Fibroblast of lung (primary cell): Measurements from ENCODE around the gene TECR. TPM values are rescaled to one million over a fixed set of nuclear protein-coding genes. Genes with fewer than 3 reads are reported as not detected.
"Not testable (repeated sequence)": the region's sequence is repeated elsewhere in the genome, so short reads cannot be mapped to it uniquely, and the experiment has no call there.

Experiments used
- DNase-seq, 2 donors: peaks; one replicate each; pipeline versions ENCODE4 v3.0.0 to v3.0.0-alpha.2; 2010; ENCODE audit warnings: low read depth in 2 of 2
- H2AFZ ChIP-seq: 2 replicates; pipeline ENCODE4 v1.5.1; 2012; ENCODE audit warnings: low read length, control low read depth, inconsistent platforms
- H3K27ac ChIP-seq: 2 replicates; pipeline ENCODE4 v1.5.1; 2011; ENCODE audit warnings: low read length, control low read depth; ENCODE audit not compliant: insufficient read depth
- H3K27me3 ChIP-seq: 2 replicates; pipeline ENCODE4 v1.5.1; 2011; ENCODE audit warnings: mild to moderate bottlenecking, low read length; ENCODE audit not compliant: control insufficient read depth, insufficient read depth
- H3K36me3 ChIP-seq: 2 replicates; pipeline ENCODE4 v1.5.1; 2011; ENCODE audit warnings: low read length; ENCODE audit not compliant: control insufficient read depth, insufficient read depth
- H3K4me1 ChIP-seq: 2 replicates; pipeline ENCODE4 v1.5.1; 2011; ENCODE audit warnings: low read length; ENCODE audit not compliant: control insufficient read depth, insufficient read depth; ENCODE audit errors: extremely low read depth
- H3K4me2 ChIP-seq: 2 replicates; pipeline ENCODE4 v1.5.1; 2011; ENCODE audit warnings: low read length, control low read depth; ENCODE audit not compliant: insufficient read depth; ENCODE audit errors: extremely low read depth
- H3K4me3 ChIP-seq, 4 experiments: fragments of 200-600 bp in 1 of 4; sonication (generic) in 1 of 4; replicated peaks in 1 of 4; 2 replicates each; pipeline ENCODE4 v1.5.1; 2011 to 2016; ENCODE audit warnings: low read length in 4 of 4, low read depth in 3 of 4, mild to moderate bottlenecking in 3 of 4, control low read depth in 2 of 4, inconsistent platforms in 1 of 4, mixed read lengths in 1 of 4; ENCODE audit not compliant: insufficient read depth in 1 of 4; ENCODE audit errors: control extremely low read depth in 1 of 4
- H3K79me2 ChIP-seq: 2 replicates; pipeline ENCODE4 v1.5.1; 2012; ENCODE audit warnings: mild to moderate bottlenecking, low read length, inconsistent platforms; ENCODE audit not compliant: control insufficient read depth, insufficient read depth
- H3K9ac ChIP-seq: 2 replicates; pipeline ENCODE4 v1.5.1; 2011; ENCODE audit warnings: mild to moderate bottlenecking, low read length, control low read depth; ENCODE audit not compliant: insufficient read depth
- H3K9me3 ChIP-seq: 2 replicates; pipeline ENCODE4 v1.5.1; 2012; ENCODE audit warnings: low read depth, low read length; ENCODE audit not compliant: control insufficient read depth, insufficient read depth
- H4K20me1 ChIP-seq: 2 replicates; pipeline ENCODE4 v1.5.1; 2011; ENCODE audit warnings: low read length; ENCODE audit not compliant: control insufficient read depth, insufficient read depth; ENCODE audit errors: extremely low read depth
- EZH2 ChIP-seq: IDR thresholded peaks from 2 replicates; pipeline ENCODE4 v1.5.1; 2012; ENCODE audit warnings: low read length, control low read depth, mild to moderate bottlenecking; ENCODE audit errors: missing control alignments
- polyA plus RNA-seq, 2 donors: library from polyadenylated mRNA; depleted of rRNA in 1 of 2; stranded (reverse) in 1 of 2; unstranded in 1 of 2; fragments of >200 nt; gene quantifications; 2 replicates each; pipeline ENCODE4 v1.2.1, GENCODE V29; 2011 to 2012; ENCODE audit warnings: missing spikeins in 1 of 2
- total RNA-seq: library from RNA; depleted of rRNA; stranded (reverse); fragments of >200 nt; gene quantifications from 2 replicates; pipeline ENCODE4 v1.2.1, GENCODE V29; 2014
- TF ChIP-seq, protein P1 (sequence below), 2 donors: IDR thresholded peaks in 1 of 2; conservative IDR thresholded peaks in 1 of 2; 1 replicate in 1 of 2; 2 replicates in 1 of 2; pipeline ENCODE4 v1.5.1; 2011 to 2012; ENCODE audit warnings: low read length in 2 of 2, control low read depth in 1 of 2, inconsistent platforms in 1 of 2, low read depth in 1 of 2, mild to moderate bottlenecking in 1 of 2

Gene TECR
- total and polyA plus RNA-seq, 2 donors (not counting 1 experiment from before 2014, with no cell fraction given), result 34.0 to 73.4 TPM

DNA sequence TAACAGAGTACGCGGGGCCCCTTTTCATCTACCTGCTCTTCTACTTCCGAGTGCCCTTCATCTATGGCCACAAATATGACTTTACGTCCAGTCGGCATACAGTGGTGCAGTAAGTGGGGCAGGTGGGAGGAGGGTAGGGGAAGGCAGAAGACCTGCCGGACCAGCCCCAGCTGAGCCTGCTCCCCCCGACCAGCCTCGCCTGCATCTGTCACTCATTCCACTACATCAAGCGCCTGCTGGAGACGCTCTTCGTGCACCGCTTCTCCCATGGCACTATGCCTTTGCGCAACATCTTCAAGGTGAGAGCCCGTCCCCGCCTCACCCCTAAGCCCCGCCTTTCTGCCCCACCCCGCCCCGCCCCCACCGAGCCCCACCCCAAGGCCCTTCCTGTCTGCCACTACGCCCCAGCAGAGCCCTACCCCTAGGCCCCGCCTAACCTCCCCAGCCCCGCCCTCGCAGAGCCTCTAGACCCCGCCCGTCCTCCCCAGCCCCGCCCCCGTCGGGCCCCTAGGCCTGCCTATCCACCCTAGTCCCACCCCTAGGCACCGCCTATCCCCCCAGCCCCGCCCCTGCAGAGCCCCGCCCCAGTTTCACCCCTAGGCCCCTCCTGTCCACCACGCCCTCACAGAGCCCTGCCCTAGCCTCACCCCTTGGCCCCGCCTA, 34.7 kb downstream of the TECR start:
- Histone ChIP-seq H3K27me3 (no peaks in the 10 kb centered on the region), H3K4me3 (no peak overlapping the region), H3K9ac (no peak overlapping the region), H3K27ac (no peak overlapping the region), H4K20me1 (no peaks in the 10 kb centered on the region), H3K36me3 (peaks cover 5% of the 10 kb centered on the region), H3K9me3 (no peaks in the 10 kb centered on the region), H2AFZ (no peak overlapping the region), H3K4me2 (no peak overlapping the region), H3K79me2 (peaks cover 2% of the 10 kb centered on the region), H3K4me1 (peaks cover 7% of the 10 kb centered on the region)
- TF ChIP-seq, protein P1, sequence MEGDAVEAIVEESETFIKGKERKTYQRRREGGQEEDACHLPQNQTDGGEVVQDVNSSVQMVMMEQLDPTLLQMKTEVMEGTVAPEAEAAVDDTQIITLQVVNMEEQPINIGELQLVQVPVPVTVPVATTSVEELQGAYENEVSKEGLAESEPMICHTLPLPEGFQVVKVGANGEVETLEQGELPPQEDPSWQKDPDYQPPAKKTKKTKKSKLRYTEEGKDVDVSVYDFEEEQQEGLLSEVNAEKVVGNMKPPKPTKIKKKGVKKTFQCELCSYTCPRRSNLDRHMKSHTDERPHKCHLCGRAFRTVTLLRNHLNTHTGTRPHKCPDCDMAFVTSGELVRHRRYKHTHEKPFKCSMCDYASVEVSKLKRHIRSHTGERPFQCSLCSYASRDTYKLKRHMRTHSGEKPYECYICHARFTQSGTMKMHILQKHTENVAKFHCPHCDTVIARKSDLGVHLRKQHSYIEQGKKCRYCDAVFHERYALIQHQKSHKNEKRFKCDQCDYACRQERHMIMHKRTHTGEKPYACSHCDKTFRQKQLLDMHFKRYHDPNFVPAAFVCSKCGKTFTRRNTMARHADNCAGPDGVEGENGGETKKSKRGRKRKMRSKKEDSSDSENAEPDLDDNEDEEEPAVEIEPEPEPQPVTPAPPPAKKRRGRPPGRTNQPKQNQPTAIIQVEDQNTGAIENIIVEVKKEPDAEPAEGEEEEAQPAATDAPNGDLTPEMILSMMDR (conservative IDR thresholded peaks at IDR 0.05 in 1 of 2, IDR thresholded peaks at IDR 0.05 in 1 of 2; ENCODE audit: low read depth in 1 of 2, low read length in 2 of 2), result no peak
- no peak for TF ChIP-seq EZH2
- DNase-seq, result no peak

DNA sequence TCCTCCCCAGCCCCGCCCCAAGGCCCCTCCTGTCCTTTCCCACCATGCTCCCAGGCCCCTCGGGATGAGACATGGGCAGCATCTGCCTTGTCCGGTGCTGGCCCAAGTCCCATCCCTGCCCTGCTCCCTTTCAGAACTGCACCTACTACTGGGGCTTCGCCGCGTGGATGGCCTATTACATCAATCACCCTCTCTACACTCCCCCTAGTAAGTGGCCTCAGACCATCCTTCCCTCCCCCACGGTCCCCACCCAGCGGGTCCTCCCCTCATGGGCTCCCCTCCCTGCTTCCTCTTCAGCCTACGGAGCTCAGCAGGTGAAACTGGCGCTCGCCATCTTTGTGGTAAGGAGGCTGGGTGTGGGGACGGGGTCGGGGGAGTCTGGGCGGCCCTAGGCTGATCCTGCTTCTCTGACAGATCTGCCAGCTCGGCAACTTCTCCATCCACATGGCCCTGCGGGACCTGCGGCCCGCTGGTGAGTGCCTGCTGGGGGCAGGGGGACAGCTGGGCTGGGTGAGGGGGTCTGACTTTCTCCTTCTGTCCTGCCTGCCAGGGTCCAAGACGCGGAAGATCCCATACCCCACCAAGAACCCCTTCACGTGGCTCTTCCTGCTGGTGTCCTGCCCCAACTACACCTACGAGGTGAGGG, 35.4 kb downstream of the TECR start:
- not testable (repeated sequence) for H3K4me2 ChIP-seq, H3K36me3 ChIP-seq, DNase-seq, H3K4me3 ChIP-seq, H4K20me1 ChIP-seq, H3K27me3 ChIP-seq, H2AFZ ChIP-seq, H3K4me1 ChIP-seq, H3K79me2 ChIP-seq, H3K27ac ChIP-seq, H3K9ac ChIP-seq, H3K9me3 ChIP-seq

DNA sequence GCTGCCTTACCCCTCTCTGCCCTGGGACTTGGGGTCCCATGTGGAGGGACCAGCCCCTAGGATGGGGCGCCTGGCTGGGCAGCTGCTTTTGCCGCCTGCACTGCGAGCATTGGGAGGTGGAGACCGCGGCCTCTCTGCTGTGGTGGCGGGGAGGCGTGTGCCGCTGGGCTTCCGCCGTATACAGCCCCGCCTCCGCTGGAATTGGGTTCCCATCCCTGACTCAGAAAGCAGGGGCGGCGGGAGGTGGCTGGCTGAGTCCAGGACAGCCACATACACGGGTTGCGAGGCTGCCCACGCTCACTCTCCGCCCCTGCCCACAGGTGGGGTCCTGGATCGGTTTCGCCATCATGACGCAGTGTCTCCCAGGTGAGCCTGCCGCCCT, 35.9 kb downstream of the TECR start:
- TF ChIP-seq, protein P1 (conservative IDR thresholded peaks at IDR 0.05 in 1 of 2, IDR thresholded peaks at IDR 0.05 in 1 of 2; ENCODE audit: low read depth in 1 of 2, low read length in 2 of 2), result no peak
- TF ChIP-seq EZH2, result no peak
- no peaks in the 10 kb centered on the region for H4K20me1 ChIP-seq
- no peak overlapping the region for H3K4me2 ChIP-seq
- DNase-seq, result no peak
- peaks cover 6% of the 10 kb centered on the region for H3K79me2 ChIP-seq
- H3K27ac ChIP-seq, result no peak overlapping the region
- no peaks in the 10 kb centered on the region for H3K27me3 ChIP-seq
- peaks cover 7% of the 10 kb centered on the region for H3K36me3 ChIP-seq
- no peaks in the 10 kb centered on the region for H3K9me3 ChIP-seq
- H2AFZ ChIP-seq, result no peak overlapping the region
- peaks cover 7% of the 10 kb centered on the region for H3K4me1 ChIP-seq
- no peak overlapping the region for H3K4me3 ChIP-seq
- H3K9ac ChIP-seq, result no peak overlapping the region
